Hematopoietic multipotent progenitor cell treated with erythropoietin and hydrocortisone succinate and interleukin-3 and kit ligand, for 15 days (in vitro differentiated cells): ENCODE measurements around the gene SNX17.
"Not testable (repeated sequence)": the region's sequence is repeated elsewhere in the genome, so short reads cannot be mapped to it uniquely, and the experiment has no call there.

Source experiments
- DNase-seq: peaks from one replicate; pipeline ENCODE4 v3.0.0-alpha.2; 2015; ENCODE audit warnings: low spot score

Gene SNX17

DNA sequence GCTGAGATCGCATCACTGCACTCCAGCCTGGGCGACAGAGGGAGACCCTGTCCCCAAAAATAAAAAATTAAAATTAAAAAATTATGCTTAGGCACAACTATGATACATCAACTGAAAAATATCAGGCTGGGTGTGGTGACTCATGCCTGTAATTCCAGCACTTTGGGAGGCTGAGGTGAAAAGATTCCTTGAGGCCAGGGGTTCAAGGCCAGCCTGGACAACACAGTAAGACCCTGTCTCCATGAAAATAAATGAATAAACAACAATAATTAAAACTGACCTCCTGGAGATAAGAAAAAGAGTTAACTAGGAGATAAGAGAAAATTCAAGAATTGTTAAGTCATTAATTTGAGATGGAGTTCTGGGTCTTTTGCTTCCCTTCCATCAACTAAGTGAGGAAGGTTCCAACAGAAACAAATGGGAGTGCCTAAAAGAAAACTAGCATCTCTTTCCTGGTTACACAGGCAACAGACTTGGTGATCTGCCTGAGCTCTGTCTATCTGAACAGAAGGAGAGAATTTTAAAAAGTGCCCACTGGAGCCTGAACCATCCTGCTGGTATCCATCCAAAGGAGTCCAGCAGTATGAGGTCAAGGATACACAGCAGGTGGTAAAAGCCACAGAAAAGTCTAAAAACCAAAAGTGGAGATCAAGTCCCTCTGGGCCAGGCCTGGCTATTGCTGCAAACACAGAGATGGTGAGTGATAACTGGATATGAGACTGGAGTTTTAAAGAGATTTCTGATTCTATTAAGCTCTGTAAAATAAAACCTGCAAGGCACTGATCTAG lies 30.1 kb downstream of the SNX17 start:
- DNase-seq, result no peak

DNA sequence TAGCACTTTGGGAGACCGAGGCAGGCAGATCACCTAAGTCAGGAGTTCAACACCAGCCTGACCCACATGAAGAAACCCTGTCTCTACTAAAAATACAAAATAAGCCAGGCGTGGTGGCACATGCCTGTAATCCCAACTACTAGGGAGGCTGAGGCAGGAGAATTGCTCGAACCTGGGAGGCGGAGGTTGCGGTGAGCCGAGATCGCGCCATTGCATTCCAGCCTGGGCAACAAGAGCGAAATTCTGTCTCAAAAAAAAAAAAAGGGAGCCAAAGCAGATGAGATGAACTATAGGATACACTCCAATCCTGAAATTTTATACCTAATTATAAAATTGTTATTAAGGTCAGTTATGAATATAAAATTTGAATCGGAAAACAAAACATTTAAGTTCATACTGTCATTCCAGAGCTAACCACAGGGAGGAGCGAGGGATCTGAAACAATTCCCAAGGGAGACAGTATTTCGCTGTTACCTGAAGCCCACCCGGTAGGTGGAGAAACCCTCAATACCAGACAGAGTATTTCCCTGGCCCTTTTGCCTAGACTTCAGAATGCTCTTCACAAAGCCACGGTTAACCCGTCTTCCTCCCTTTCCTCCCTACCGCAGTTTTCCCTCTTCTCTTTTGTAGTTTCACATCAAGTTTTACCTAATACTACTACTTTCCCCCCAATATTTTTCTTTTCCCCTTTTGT lies 37.5 kb downstream of the SNX17 start:
- peak; percentile 58 for DNase-seq

GRCh38 chr2:27408601-27409320 lies 38.3 kb downstream of the SNX17 start:
- DNase-seq, result peak; percentile 31

GRCh38 chr2:27409321-27410073 lies 39.1 kb downstream of the SNX17 start, which contains the start of gene PPM1G:
TSS of gene PPM1G (minus strand) at chr2:27409591. CDS start at chr2:27409422, 169 bp downstream.
- peak; percentile 96 for DNase-seq

DNA sequence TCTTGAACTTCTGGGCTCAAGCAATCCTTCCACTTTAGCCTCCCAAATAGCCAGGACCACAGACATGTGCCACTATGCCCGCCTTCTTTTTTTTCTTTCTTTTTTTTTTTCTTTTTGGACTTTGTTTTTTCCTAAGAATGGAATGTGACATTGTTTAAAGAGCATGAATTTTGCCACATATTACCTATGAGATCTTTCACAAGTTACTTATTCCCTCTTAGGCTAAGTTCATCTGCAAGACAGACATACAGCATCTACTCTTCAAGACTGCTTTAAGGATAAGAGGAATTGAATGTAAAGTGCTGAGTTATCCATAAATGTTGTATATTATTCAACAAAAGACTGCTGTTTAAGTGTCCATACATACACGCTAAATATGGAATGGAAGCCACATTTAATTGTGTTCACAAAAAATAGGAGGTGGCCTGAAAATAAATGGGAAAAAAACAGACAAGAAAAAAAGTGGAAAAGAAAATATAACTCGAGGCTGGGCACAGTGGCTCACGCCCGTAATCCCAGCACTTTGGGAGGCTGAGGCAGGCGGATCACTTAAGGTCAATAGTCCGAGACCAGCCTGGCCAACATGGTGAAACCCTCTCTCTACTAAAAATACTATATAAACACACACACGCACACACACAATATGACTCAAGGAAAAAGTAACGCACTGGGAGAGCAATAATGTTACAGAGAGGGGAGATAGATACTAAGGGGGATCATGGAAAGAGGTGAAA lies 42.2 kb downstream of the SNX17 start:
- no peak for DNase-seq

DNA sequence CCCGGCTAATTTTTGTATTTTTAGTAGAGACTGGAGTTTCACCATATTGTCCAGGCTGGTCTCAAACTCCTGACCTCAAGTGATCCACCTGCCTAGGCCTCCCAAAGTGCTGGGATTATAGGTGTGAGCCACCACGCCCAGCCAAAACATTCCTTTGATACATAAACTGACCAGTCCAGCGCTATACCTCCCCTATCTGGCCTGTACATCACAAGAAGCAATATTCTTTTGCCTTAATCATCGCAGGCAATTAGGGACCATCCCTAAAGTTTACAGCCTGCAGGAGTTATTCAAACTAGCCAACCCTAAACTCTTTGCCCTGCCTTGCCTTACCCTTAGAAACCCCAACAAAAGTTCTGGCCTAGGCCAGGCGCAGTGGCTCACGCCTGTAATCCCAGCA lies 45.7 kb downstream of the SNX17 start:
- no peak for DNase-seq

- DNase-seq, result no peak
Measured at GRCh38 chr2:27420996-27421395, 50.6 kb downstream of the SNX17 start.

DNA sequence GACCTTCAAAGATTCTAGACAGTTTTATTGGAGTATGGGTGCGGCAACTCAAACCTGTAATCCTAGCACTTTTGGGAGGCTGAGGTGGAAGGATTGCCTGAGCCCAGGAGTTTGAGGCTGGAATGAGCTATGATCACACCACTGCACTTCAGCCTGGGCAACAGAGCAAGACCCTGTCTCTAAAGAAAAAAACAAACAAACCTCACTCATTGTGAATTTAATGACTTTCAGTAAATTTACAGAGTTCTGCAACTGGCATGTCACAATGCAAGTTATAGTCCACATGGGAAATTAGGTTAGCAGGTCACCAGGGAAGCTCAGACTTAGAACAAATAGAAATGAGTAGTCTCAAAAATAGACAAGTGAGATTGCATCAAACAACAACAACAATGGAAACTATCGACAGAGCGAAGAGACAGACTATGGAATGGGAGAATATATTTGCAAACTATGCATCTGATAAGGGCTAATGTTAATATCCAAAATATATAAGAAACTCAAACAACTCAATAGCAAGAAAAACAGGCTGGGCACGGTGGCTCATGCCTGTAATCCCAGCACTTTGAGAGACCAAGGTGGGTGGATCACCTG lies 51.3 kb downstream of the SNX17 start:
- no peak for DNase-seq

DNA sequence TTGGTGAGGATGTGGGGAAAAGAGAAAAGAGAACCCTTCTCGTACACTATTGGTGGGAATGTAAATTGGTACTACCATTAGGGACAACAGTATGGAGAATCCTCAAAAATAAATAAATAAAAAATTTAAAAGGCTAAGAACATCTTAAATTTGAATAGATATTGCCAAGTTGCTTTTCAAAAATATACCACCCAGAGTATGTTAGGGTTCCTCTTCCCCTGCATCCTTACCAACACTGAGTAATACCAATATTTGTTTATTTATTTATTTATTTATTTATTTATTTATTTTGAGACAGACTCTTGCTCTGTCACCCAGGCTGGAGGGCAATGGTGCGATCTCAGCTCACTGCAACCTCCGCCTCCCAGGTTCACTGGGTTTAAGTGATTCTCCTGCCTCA lies 52.5 kb downstream of the SNX17 start:
- DNase-seq, result no peak

- not testable (repeated sequence) for DNase-seq
Measured at GRCh38 chr2:27425039-27425438, 54.6 kb downstream of the SNX17 start.
